Effector CD8-positive, alpha-beta T cell (primary cell): ENCODE data around the gene OTOS.

Source experiments
- DNase-seq: peaks from one replicate; lab custom pipeline; 2025; lab: John Stamatoyannopoulos, UW

The OTOS gene

GRCh38 chr2:240167588-240167880 is 27.1 kb upstream of the OTOS start:
- no peak for DNase-seq

GRCh38 chr2:240166761-240167587 is 26.5 kb upstream of the OTOS start:
- DNase-seq = no peak

- no peak for DNase-seq
Observed at GRCh38 chr2:240166191-240166590, 25.7 kb upstream of the OTOS start.

GRCh38 chr2:240165661-240166060 is 25.2 kb upstream of the OTOS start:
- DNase-seq = no peak

GRCh38 chr2:240165034-240165433 is 24.6 kb upstream of the OTOS start:
- DNase-seq = no peak

GRCh38 chr2:240164586-240164985 is 24.1 kb upstream of the OTOS start:
- no peak for DNase-seq

GRCh38 chr2:240163844-240164574 is 23.6 kb upstream of the OTOS start:
- DNase-seq = no peak

GRCh38 chr2:240162939-240163714 is 22.7 kb upstream of the OTOS start:
- no peak for DNase-seq

- DNase-seq = no peak
Observed at GRCh38 chr2:240162531-240162930, 22.1 kb upstream of the OTOS start.

- no peak for DNase-seq
Observed at GRCh38 chr2:240162032-240162431, 21.6 kb upstream of the OTOS start.

GRCh38 chr2:240161087-240161750 is 20.8 kb upstream of the OTOS start:
- DNase-seq = no peak

- DNase-seq = no peak
Observed at GRCh38 chr2:240160291-240161086, 20.0 kb upstream of the OTOS start.

- no peak for DNase-seq
Observed at GRCh38 chr2:240159251-240159839, 18.9 kb upstream of the OTOS start.

GRCh38 chr2:240157147-240157470 is 16.7 kb upstream of the OTOS start:
- no peak for DNase-seq

GRCh38 chr2:240156435-240157146 is 16.1 kb upstream of the OTOS start:
- DNase-seq = no peak

GRCh38 chr2:240155745-240156390 is 15.4 kb upstream of the OTOS start:
- DNase-seq = no peak

GRCh38 chr2:240155048-240155744 is 14.7 kb upstream of the OTOS start:
- no peak for DNase-seq

GRCh38 chr2:240154606-240155005 is 14.1 kb upstream of the OTOS start:
- no peak for DNase-seq

GRCh38 chr2:240153418-240153817 is 13.0 kb upstream of the OTOS start:
- no peak for DNase-seq
